ENCODE data around the gene SIK2.
A peak's percentile ranks its signal among the peaks of the same experiment; 100 is the strongest.
"Not testable (repeated sequence)": the region's sequence is repeated elsewhere in the genome, so short reads cannot be mapped to it uniquely, and the experiment has no call there.

Gene SIK2

DNA sequence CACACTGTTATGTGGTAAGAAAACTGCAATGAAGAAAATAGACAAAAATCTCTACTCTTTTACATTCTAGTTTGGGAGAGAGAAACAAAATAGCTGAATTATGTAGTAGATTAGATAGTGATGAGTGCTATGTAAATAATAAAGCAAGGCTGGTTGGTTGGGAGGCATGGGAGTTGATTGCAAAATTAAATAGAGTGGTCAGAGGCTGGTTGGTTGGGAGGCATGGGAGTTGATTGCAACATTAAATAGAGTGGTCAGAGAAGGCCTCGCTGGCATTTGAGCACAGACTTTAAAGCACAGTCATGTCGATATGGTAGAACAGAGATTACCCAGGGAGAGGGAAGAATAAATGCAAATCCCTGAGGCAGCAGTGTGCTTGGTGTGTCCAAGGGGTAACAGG is 22.4 kb downstream of the SIK2 start:
- no peak for DNase-seq (ENCODE audit: low spot score)

DNA sequence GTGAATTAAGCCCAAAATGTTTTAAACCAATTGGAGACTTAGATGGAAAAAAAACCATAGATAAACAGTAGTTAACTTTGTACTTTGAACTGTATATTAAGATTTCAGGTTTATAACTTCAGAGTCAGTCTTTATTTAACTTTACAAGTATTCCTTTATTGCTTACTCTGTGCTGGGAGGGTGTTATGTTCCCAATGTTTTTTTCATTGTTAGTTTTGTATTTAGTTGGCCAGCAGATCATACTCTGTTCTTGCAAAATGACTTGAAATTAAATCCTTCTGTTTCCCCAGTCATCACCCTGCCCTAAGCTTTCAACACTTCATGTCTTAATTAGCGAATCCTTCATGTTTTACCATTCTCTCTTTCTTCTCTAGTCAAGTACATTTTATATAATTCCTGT is 25.3 kb downstream of the SIK2 start:
- peak; percentile 32 for DNase-seq (ENCODE audit: low spot score)

DNA sequence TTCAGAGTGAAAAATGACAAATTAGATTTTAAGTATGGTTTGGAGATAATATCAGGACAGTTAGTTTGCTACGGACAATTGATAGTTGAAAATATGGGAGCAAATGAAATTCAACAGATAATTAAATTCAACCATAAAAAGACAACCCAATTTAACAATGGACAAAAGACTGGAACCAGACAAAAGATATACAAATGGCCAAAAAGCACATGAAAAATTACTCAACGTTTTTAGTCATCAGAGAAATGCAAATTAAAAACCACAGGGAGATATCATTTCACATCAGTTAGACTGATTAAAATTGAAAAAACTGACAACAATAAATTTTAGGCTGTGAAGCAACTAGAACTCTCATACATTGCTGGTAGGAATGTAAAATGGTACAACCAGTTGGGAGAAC is 27.2 kb downstream of the SIK2 start:
- DNase-seq (ENCODE audit: low spot score), result no peak

- no peak for DNase-seq (ENCODE audit: low spot score)
Observed at GRCh38 chr11:111631024-111631665, 28.9 kb downstream of the SIK2 start.

GRCh38 chr11:111631666-111632039 is 29.4 kb downstream of the SIK2 start:
- DNase-seq (ENCODE audit: low spot score), result peak; percentile 64

DNA sequence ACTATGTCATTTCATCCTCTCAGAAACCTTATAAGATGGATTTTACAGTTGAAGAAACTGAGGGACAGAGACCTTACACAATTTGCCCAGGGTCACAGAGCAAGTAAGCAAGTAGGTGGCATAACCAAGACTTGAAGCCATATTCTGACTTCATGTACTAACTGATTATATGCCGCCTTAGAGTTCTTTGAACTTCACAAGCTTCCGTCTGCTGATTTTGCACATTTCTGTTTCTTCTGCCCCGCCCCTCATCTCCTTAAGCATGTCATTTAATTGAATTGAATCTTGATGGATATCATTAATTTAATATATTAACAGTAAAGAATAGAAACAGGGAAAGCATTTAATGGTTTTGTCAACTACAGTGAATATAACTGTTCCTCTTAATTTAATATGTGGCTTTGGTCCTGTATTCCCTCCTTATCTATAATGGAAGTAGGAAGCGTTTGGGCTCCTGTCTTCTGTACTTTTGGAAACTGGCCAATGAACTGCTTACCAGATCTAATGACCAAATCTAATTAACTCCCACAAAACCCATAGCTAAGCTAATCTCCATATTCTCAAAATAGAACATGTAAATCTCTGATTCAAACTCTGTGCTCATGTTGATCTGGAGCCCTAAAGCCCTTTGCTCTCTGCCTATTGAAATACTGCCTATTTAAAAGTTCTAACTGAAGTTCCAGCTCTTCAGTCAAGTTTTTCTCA is 30.4 kb downstream of the SIK2 start:
- DNase-seq (ENCODE audit: low spot score), result no peak

DNA sequence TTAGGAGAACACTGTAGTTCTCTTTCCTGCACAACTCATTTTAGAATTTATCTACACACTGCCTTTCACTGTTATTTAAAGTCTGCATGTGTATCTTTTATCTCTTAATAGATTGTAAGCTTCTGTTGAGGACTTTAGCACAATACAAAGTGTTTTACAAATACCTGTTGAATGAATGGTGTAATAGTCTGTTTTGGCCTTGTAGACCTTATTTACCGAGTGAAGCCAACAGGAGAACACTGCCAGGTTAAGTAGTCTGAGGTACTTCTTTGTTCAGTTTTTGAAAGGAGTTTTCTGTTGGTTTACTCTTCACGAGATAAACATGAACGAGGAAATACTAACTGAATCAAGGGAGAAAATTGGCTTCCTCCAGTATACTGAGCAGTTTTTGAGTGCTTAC is 31.0 kb downstream of the SIK2 start:
- no peak for DNase-seq (ENCODE audit: low spot score)

GRCh38 chr11:111633756-111634362 is 31.6 kb downstream of the SIK2 start:
- no peak for DNase-seq (ENCODE audit: low spot score)

DNA sequence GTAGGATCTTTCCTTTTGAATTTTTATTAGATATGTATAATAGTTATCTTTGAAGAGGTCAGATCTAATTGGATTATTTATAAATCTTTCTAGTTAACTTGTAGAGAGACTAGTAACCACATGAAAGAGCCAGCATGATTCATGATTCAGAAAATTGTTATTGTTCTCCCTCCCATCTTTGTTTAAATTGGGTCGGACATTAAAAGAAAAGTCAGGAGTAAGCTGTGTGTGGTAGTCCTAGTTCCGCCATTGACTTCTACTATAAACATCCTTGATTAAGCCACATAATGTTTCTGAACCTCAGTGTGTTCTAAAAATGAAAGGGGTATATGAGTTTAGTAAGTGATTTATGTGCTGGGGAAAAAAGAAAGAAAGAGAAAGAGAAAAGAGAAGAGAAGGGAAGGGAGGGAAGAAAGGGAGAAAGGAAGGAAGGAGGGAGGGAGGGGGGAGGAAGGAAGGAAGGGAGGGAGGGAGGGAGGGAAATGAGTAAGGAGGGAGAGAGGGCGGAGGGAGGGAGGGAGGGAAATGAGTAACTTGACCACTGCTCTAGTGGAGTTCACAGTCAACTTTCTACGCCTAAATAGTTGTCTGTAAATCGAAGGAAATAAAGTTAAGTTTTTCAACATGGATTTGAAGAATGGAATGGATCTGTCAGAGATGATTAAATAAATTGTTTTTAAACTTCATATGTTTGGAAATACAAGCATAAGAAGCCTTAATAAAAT is 32.9 kb downstream of the SIK2 start:
- no peak for DNase-seq (ENCODE audit: low spot score)

GRCh38 chr11:111635706-111636045 is 33.4 kb downstream of the SIK2 start:
- peak; percentile 43 for DNase-seq (ENCODE audit: low spot score)

- DNase-seq (ENCODE audit: low spot score), result no peak
Observed at GRCh38 chr11:111637885-111638284, 35.6 kb downstream of the SIK2 start.

- no peak for DNase-seq (ENCODE audit: low spot score)
Observed at GRCh38 chr11:111639226-111639925, 37.1 kb downstream of the SIK2 start.

GRCh38 chr11:111641339-111642015 is 39.2 kb downstream of the SIK2 start:
- no peak for DNase-seq (ENCODE audit: low spot score)

DNA sequence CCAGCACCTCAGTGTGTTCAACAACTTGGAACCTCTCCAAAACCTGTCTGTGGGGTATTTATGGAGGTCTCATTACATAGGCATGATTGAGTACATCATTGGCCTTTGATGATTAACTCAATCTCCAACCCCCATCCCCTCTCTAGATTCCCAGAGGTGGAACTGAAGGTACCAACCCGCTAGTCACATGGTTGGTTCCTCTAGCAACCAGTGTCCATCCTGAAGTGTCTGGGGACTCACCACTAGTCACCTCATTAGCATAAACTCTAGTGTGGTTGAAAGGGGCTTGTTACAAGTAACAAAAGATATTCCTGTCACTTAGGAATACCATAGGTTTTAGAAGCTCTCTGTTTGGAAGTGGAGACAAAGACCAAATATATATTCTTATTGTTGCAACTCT is 40.3 kb downstream of the SIK2 start:
- no peak for DNase-seq (ENCODE audit: low spot score)

- DNase-seq (ENCODE audit: low spot score), result no peak
Observed at GRCh38 chr11:111644922-111645321, 42.7 kb downstream of the SIK2 start.

DNA sequence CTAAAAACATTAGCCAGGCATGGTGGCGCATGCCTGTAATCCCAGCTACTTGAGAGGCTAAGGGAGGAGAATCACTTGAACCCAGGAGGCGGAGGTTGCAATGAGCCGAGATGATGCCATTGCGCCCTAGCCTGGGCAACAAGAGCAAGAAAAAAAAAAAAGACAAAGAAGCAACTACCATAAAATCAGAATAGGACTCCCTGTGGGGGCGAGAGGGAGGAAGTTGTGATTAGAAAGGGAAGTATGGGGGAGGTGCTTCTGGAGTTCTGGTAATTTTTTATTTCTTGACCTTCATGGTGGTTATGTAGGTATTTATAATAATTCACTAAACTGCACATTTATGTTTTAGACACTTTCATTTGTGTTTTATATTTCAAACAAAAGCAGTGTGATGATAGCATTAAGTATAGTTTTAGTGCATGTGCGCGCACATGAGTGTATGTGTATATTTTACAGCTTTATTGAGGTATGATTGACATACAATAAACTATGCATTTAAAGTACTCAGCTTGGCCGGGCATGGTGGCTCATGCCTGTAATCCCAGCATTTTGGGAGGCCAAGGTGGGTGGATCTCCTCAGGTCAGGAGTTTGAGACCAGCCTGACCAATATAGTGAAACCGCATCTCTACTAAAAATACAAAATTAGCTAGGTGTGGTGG is 43.5 kb downstream of the SIK2 start:
- DNase-seq (ENCODE audit: low spot score), result no peak

GRCh38 chr11:111651336-111651735 is 49.1 kb downstream of the SIK2 start:
- DNase-seq (ENCODE audit: low spot score), result not testable (repeated sequence)

- DNase-seq (ENCODE audit: low spot score), result no peak
Observed at GRCh38 chr11:111652184-111652583, 49.9 kb downstream of the SIK2 start.

GRCh38 chr11:111654601-111655000 is 52.4 kb downstream of the SIK2 start:
- no peak for DNase-seq (ENCODE audit: low spot score)

DNA sequence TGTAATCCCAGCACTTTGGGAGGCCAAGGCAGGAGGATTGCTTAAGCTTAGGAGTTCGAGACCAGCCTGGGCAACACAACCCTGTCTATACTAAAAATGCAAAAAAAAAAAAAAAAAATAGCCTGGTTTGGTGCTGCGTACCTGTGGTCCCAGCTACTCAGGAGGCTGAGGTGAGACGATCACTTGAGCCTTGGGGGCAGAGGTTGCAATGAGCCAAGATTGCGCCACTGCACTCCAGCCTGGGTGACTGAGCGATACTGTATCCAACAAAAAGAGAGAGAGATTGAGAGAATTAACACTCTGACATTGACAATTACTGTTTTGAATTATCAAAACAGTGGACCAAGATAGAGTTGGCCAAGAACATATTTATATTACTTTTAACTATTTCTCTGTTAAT is 53.7 kb downstream of the SIK2 start:
- no peak for DNase-seq (ENCODE audit: low spot score)

DNA sequence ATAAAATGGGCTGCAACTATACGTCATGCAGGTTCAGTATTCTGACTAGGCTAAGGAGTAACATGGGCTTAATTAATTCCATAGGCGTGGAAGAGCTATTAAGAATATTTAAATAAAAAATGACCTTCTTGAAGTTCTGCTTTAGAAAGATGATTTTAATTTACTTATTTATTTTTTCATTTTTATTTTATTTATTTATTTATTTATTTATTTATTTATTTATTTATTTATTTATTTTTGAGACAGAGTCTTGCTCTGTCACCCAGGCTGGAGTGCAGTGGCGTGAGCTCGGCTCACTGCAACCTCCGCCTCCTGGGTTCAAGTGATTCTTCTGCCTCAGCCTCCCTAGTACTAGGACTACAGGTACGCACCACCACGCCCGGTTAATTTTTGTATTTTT is 55.7 kb downstream of the SIK2 start:
- DNase-seq (ENCODE audit: low spot score), result not testable (repeated sequence)
